Endodermal cell (in vitro differentiated cells): ENCODE measurements around the gene BMPR1B. TPM values are rescaled to one million over a fixed set of nuclear protein-coding genes. Genes with fewer than 3 reads are reported as not detected.

Experiments used
- DNase-seq: peaks from one replicate; pipeline ENCODE4 v3.0.0-alpha.2; 2017
- H3K27ac ChIP-seq: 2 replicates; pipeline ENCODE4 v1.5.1; 2013; ENCODE audit warnings: mild to moderate bottlenecking, low read depth, low read length, moderate library complexity
- H3K27me3 ChIP-seq: 2 replicates; pipeline ENCODE4 v1.6.1; 2013; ENCODE audit warnings: mild to moderate bottlenecking, low read length, moderate library complexity; ENCODE audit not compliant: insufficient read depth, control insufficient read depth, poor library complexity, severe bottlenecking
- H3K36me3 ChIP-seq: 2 replicates; pipeline ENCODE4 v1.7.0; 2013; ENCODE audit warnings: mild to moderate bottlenecking, low read length, moderate library complexity; ENCODE audit not compliant: control insufficient read depth, insufficient read depth
- H3K4me1 ChIP-seq: one replicate; pipeline ENCODE4 v1.7.0; 2013; ENCODE audit warnings: low read length; ENCODE audit not compliant: control insufficient read depth, insufficient read depth
- H3K4me3 ChIP-seq: 2 replicates; pipeline ENCODE4 v1.5.1; 2013; ENCODE audit warnings: mild to moderate bottlenecking, low read length, moderate library complexity
- H3K9ac ChIP-seq: 2 replicates; pipeline ENCODE4 v1.6.1; 2013; ENCODE audit warnings: mild to moderate bottlenecking, low read length, moderate library complexity; ENCODE audit not compliant: poor library complexity, severe bottlenecking; ENCODE audit errors: extremely low read depth
- H3K9me3 ChIP-seq: 2 replicates; pipeline ENCODE4 v1.6.1; 2013; ENCODE audit warnings: mild to moderate bottlenecking, low read length, moderate library complexity; ENCODE audit not compliant: control insufficient read depth
- H3K27ac Mint-ChIP-seq: 2 replicates; pipeline ENCODE4 v1.8.0; 2020; ENCODE audit warnings: mixed read lengths
- H3K27me3 Mint-ChIP-seq: 2 replicates; pipeline ENCODE4 v1.8.0; 2021; ENCODE audit warnings: mild to moderate bottlenecking, mixed read lengths; ENCODE audit not compliant: insufficient read depth
- H3K36me3 Mint-ChIP-seq: 2 replicates; pipeline ENCODE4 v1.8.0; 2020; ENCODE audit warnings: low read depth, mixed read lengths
- H3K4me1 Mint-ChIP-seq: 2 replicates; pipeline ENCODE4 v1.8.0; 2020; ENCODE audit warnings: mixed read lengths
- H3K4me3 Mint-ChIP-seq: 2 replicates; pipeline ENCODE4 v1.8.0; 2020; ENCODE audit warnings: mild to moderate bottlenecking, moderate library complexity, mixed read lengths
- H3K9me3 Mint-ChIP-seq: 2 replicates; pipeline ENCODE4 v1.8.0; 2020; ENCODE audit warnings: mild to moderate bottlenecking, mixed read lengths
- CTCF ChIP-seq: fragments of 200-600 bp; sonication (generic); conservative IDR thresholded peaks from 2 replicates; pipeline ENCODE4 v1.5.0; 2021; ENCODE audit warnings: antibody characterized with exemption, mild to moderate bottlenecking
- whole genome bisulfite sequencing, 2 experiments: methylation state at CpG; one replicate each; pipeline versions ENCODE4 v1.1.5 to v1.1.7; 2013; ENCODE audit warnings: missing lambda C conversion rate in 2 of 2, mixed read lengths in 1 of 2; ENCODE audit not compliant: insufficient coverage in 1 of 2, insufficient read length in 1 of 2; 5-methylcytosine and 5-hydroxymethylcytosine counted together
- total RNA-seq, 2 donors: library from RNA; stranded (reverse); fragmentation: NEBNext Ultra II Directional in 1 of 2; extraction: Animal tissue kit (Norgen Biotek cat#: 25700) in 1 of 2; gene quantifications; 2 replicates in 1 of 2; 3 replicates in 1 of 2; pipeline ENCODE4 v1.2.1, GENCODE V29; 2021

The BMPR1B gene
- total RNA-seq, 2 donors from 2014 or later, result 2.8 to 3.6 TPM

GRCh38 chr4:95141361-95141760 is 383.6 kb downstream of the BMPR1B start:
- 89 to 94% methylated on average over 4 to 5 of the region's 5 CpGs for WGBS, 2 experiments
- Mint-ChIP-seq H3K27ac (no peak overlapping the region), H3K4me3 (no peak overlapping the region), H3K36me3 (peaks cover 10% of the 10 kb centered on the region), H3K27me3 (peaks cover 1% of the 10 kb centered on the region), H3K9me3 (peaks cover 42% of the 10 kb centered on the region), H3K4me1 (peaks cover under 1% of the 10 kb centered on the region)
- Histone ChIP-seq H3K27me3 (no peaks in the 10 kb centered on the region), H3K36me3 (no peaks in the 10 kb centered on the region), H3K9ac (no peak overlapping the region), H3K27ac (no peak overlapping the region), H3K4me3 (no peak overlapping the region), H3K4me1 (no peaks in the 10 kb centered on the region), H3K9me3 (peaks cover 17% of the 10 kb centered on the region)
- no peak for DNase-seq
- TF ChIP-seq CTCF, result no peak

- Mint-ChIP-seq H3K36me3 (peaks cover 10% of the 10 kb centered on the region), H3K4me3 (no peak overlapping the region), H3K27me3 (no peaks in the 10 kb centered on the region), H3K9me3 (peaks cover 31% of the 10 kb centered on the region), H3K27ac (no peak overlapping the region), H3K4me1 (peaks cover 4% of the 10 kb centered on the region)
- no peaks in the 10 kb centered on the region for H3K27me3 ChIP-seq
- TF ChIP-seq CTCF, result peak; percentile 40
- DNase-seq, result no peak
- WGBS, 2 experiments, result 88 to 90% methylated on average over 3 to 4 of the region's 4 CpGs
- no peak overlapping the region for H3K4me3 ChIP-seq
- no peak overlapping the region for H3K27ac ChIP-seq
- no peaks in the 10 kb centered on the region for H3K36me3 ChIP-seq
- peaks cover 17% of the 10 kb centered on the region for H3K9me3 ChIP-seq
- H3K4me1 ChIP-seq, result no peaks in the 10 kb centered on the region
- H3K9ac ChIP-seq, result no peak overlapping the region
Observed at GRCh38 chr4:95142932-95143331, 385.2 kb downstream of the BMPR1B start.

- Mint-ChIP-seq H3K36me3 (no peaks in the 10 kb centered on the region), H3K27me3 (no peaks in the 10 kb centered on the region), H3K4me1 (peaks cover 4% of the 10 kb centered on the region), H3K4me3 (no peak overlapping the region), H3K9me3 (no peaks in the 10 kb centered on the region), H3K27ac (no peak overlapping the region)
- Histone ChIP-seq H3K4me1 (no peaks in the 10 kb centered on the region), H3K27me3 (no peaks in the 10 kb centered on the region), H3K9ac (no peak overlapping the region), H3K9me3 (no peaks in the 10 kb centered on the region), H3K4me3 (no peak overlapping the region), H3K27ac (no peak overlapping the region), H3K36me3 (no peaks in the 10 kb centered on the region)
- 86% methylated on average over 1 of the region's 3 CpGs; no CpG with 5 or more reads in 1 of the 2 experiments for WGBS, 2 experiments
- DNase-seq, result no peak
- no peak for TF ChIP-seq CTCF
Observed at GRCh38 chr4:95151255-95151654, 393.5 kb downstream of the BMPR1B start.
